ENCODE measurements around the gene OVCH2.

The OVCH2 gene

DNA sequence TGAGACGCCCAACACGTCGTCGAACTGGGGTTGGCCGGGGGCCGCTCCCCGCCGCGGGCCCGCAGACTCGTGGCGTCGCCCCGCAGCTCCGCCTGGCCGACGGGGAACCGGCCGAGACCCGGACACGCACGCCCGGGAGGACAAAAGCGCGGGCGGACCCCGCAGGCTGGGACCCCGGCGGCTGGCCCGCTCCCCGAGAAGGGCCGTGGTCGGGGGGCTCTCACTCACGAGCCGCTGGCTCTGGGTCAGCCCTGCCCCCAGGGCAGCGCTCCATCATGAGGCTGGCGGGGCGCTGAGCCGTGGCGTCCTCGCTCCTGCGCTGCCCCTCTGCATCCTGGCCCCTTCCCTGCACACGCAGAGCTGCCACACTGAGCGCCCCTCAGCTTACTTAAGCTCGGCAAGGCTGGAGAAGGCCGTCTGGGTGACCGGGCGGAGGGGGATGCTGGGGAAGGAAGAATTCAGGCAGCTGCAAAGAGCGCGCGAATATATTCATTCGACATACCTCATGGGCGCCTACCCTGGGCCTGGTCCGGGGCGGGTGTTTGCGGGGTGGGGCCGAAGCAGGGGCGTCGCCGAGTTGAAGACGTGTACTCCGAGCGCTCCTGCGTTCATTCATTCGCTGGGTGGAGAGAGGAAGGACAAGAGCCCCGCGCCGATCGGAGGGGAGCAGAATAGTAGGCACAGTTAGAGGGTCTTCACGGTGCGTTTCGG lies 32.4 kb downstream of the OVCH2 start:
- H3K9ac ChIP-seq (ENCODE audit: insufficient read length): no peak overlapping the region
- TF ChIP-seq POLR2AphosphoS5 (IDR thresholded peaks at IDR 0.05; ENCODE audit: borderline replicate concordance, low read depth, low read length): no peak
- TF ChIP-seq FOXP2 (optimal IDR thresholded peaks at IDR 0.05; ENCODE audit: control extremely low read depth, extremely low read length, insufficient read depth): no peak
- no peak for TF ChIP-seq EZH2 (IDR thresholded peaks at IDR 0.05)
- no peaks in the 10 kb centered on the region for H3K36me3 ChIP-seq (ENCODE audit: insufficient read depth, low read length)
- no peak overlapping the region for H3K27ac ChIP-seq
- no peaks in the 10 kb centered on the region; the same call in 1 of the 2 replicates for H3K9me3 ChIP-seq (ENCODE audit: low read depth, low read length)
- no peak for DNase-seq (ENCODE audit: low read depth, low spot score)
- H3K4me3 ChIP-seq: no peak overlapping the region

- no peak for DNase-seq (ENCODE audit: low read depth, low spot score)
- H3K4me3 ChIP-seq: no peak within 1 kb of the TSS
- H3K9ac ChIP-seq (ENCODE audit: insufficient read length): no peak within 1 kb of the TSS
These were observed 33.1 kb downstream of the OVCH2 start, which contains the start of gene CYB5R2 for GRCh38 chr11:7672960-7673723. TSS of gene CYB5R2 (minus strand) at chr11:7673500. CDS start at chr11:7672825, 675 bp downstream.

DNA sequence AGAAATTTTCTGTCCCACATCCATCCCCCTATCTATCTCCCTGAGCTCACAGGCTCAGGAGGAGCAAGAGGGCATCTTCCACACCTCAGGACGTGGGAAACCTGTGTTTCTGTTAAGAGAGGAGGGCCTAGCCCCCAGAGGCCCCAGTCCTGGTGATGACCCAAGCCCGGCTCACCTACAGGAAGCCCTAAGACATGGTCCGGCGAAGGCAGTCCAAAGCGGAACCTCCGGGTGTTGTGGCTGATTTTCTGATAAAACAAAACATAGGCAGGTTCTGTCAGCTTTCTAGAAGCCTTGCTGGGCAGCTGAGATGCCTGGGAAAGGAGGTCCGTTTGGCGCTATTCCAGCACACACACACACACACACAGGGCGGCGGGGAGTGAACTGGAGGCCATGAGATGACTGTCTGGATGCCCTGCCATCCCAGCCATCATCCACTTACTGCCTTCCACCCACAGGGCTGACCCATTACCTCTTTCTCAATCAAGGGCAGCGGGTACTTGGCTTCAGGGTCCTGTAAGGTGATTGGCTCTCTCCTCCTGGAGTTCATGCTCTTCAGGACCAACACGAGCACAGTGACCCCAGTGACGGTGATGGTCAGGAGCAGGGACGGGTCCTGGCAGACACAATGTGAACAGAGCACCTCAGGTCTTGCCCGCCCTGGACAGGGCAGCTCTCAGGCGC lies 33.9 kb downstream of the OVCH2 start:
- H3K9ac ChIP-seq (ENCODE audit: insufficient read length): no peak overlapping the region
- H3K4me3 ChIP-seq: no peak overlapping the region
- no peak for DNase-seq (ENCODE audit: low read depth, low spot score)
- H3K27ac ChIP-seq: no peak overlapping the region
- TF ChIP-seq FOXP2 (optimal IDR thresholded peaks at IDR 0.05; ENCODE audit: control extremely low read depth, extremely low read length, insufficient read depth) (no peak), EZH2 (IDR thresholded peaks at IDR 0.05) (no peak), POLR2AphosphoS5 (IDR thresholded peaks at IDR 0.05; ENCODE audit: borderline replicate concordance, low read depth, low read length) (no peak)
- H3K9me3 ChIP-seq (ENCODE audit: low read depth, low read length): no peaks in the 10 kb centered on the region; the same call in 1 of the 2 replicates
- H3K36me3 ChIP-seq (ENCODE audit: insufficient read depth, low read length): no peaks in the 10 kb centered on the region

More at GRCh38 chr11:7672960-7673723, 33.1 kb downstream of the OVCH2 start, which contains the start of gene CYB5R2:
- no peaks in the 10 kb centered on the region; the same call in 1 of the 2 replicates for H3K9me3 ChIP-seq (ENCODE audit: low read depth, low read length)
- H3K36me3 ChIP-seq (ENCODE audit: insufficient read depth, low read length): no peaks in the 10 kb centered on the region
- no peak for TF ChIP-seq POLR2AphosphoS5 (IDR thresholded peaks at IDR 0.05; ENCODE audit: borderline replicate concordance, low read depth, low read length)
- no peak for TF ChIP-seq EZH2 (IDR thresholded peaks at IDR 0.05)
- TF ChIP-seq FOXP2 (optimal IDR thresholded peaks at IDR 0.05; ENCODE audit: control extremely low read depth, extremely low read length, insufficient read depth): no peak
- H3K27ac ChIP-seq: no peak within 1 kb of the TSS

GRCh38 chr11:7671347-7672215 lies 34.7 kb downstream of the OVCH2 start:
- Histone ChIP-seq H3K9me3 (ENCODE audit: low read depth, low read length) (no peaks in the 10 kb centered on the region), H3K9ac (ENCODE audit: insufficient read length) (no peak overlapping the region), H3K36me3 (ENCODE audit: insufficient read depth, low read length) (no peaks in the 10 kb centered on the region), H3K27ac (no peak overlapping the region), H3K4me3 (no peak overlapping the region)
- DNase-seq (ENCODE audit: low read depth, low spot score): no peak
- TF ChIP-seq EZH2 (IDR thresholded peaks at IDR 0.05) (no peak), POLR2AphosphoS5 (IDR thresholded peaks at IDR 0.05; ENCODE audit: borderline replicate concordance, low read depth, low read length) (no peak), FOXP2 (optimal IDR thresholded peaks at IDR 0.05; ENCODE audit: control extremely low read depth, extremely low read length, insufficient read depth) (no peak)

- Histone ChIP-seq H3K9me3 (ENCODE audit: low read depth, low read length) (no peaks in the 10 kb centered on the region), H3K27ac (no peak overlapping the region), H3K4me3 (no peak overlapping the region), H3K36me3 (ENCODE audit: insufficient read depth, low read length) (no peaks in the 10 kb centered on the region), H3K9ac (ENCODE audit: insufficient read length) (no peak overlapping the region)
- TF ChIP-seq EZH2 (IDR thresholded peaks at IDR 0.05): no peak
- no peak for DNase-seq (ENCODE audit: low read depth, low spot score)
These were observed 35.6 kb downstream of the OVCH2 start for GRCh38 chr11:7670641-7671040.

GRCh38 chr11:7668911-7669310 lies 37.4 kb downstream of the OVCH2 start:
- no peak overlapping the region for H3K4me3 ChIP-seq
- DNase-seq (ENCODE audit: low read depth, low spot score): no peak
- no peak overlapping the region for H3K9ac ChIP-seq (ENCODE audit: insufficient read length)
- no peaks in the 10 kb centered on the region for H3K9me3 ChIP-seq (ENCODE audit: low read depth, low read length)
- no peaks in the 10 kb centered on the region for H3K36me3 ChIP-seq (ENCODE audit: insufficient read depth, low read length)
- no peak overlapping the region for H3K27ac ChIP-seq
- TF ChIP-seq POLR2AphosphoS5 (IDR thresholded peaks at IDR 0.05; ENCODE audit: borderline replicate concordance, low read depth, low read length) (no peak), EZH2 (IDR thresholded peaks at IDR 0.05) (no peak), FOXP2 (optimal IDR thresholded peaks at IDR 0.05; ENCODE audit: control extremely low read depth, extremely low read length, insufficient read depth) (no peak)

- TF ChIP-seq EZH2 (IDR thresholded peaks at IDR 0.05) (no peak), POLR2AphosphoS5 (IDR thresholded peaks at IDR 0.05; ENCODE audit: borderline replicate concordance, low read depth, low read length) (no peak), FOXP2 (optimal IDR thresholded peaks at IDR 0.05; ENCODE audit: control extremely low read depth, extremely low read length, insufficient read depth) (no peak)
- no peak for DNase-seq (ENCODE audit: low read depth, low spot score)
- H3K36me3 ChIP-seq (ENCODE audit: insufficient read depth, low read length): no peaks in the 10 kb centered on the region
These were observed 37.8 kb downstream of the OVCH2 start for GRCh38 chr11:7668464-7668863.

More at GRCh38 chr11:7668464-7668863, 37.8 kb downstream of the OVCH2 start:
- Histone ChIP-seq H3K9me3 (ENCODE audit: low read depth, low read length) (no peaks in the 10 kb centered on the region), H3K27ac (no peak overlapping the region), H3K9ac (ENCODE audit: insufficient read length) (no peak overlapping the region), H3K4me3 (no peak overlapping the region)

Data from SK-N-MC (cell line).